HCT116 (cell line): ENCODE results near the gene KIAA1755. TPM values are rescaled to one million over a fixed set of nuclear protein-coding genes. Genes with fewer than 3 reads are reported as not detected.

Experiments
- ATAC-seq: fragments of 200-7000 bp; cut with Tn5 transposase; 2 replicates; pipeline ENCODE4 v1.9.1; 2020; ENCODE audit warnings: mild to moderate bottlenecking, moderate library complexity
- BruUV-seq: library from RNA; stranded (reverse); fragments of 400-500 nt; replicated peaks from 2 replicates; lab custom pipeline; 2021; lab: Mats Ljungman, UMichigan
- CTCF ChIA-PET: fragments of 300-600 bp; sonication (Branson Sonifier 250); formaldehyde crosslinking; loops from one replicate; lab custom pipeline; 2021; ENCODE audit warnings: antibody characterized with exemption; lab: Charles Lee
- POLR2A ChIA-PET: fragments of 300-600, 350-600 bp; sonication (Branson Sonifier 250); formaldehyde crosslinking; loops from one replicate; lab custom pipeline; 2021; ENCODE audit warnings: antibody characterized with exemption; lab: Charles Lee
- RAD21 ChIA-PET, 2 experiments: fragments of 300-600 bp; sonication (Branson Sonifier 250); formaldehyde crosslinking; loops; one replicate each; lab custom pipeline; 2023; ENCODE audit warnings: low total read pairs in 2 of 2; ENCODE audit not compliant: uncharacterized antibody in 2 of 2, unreplicated experiment in 2 of 2, low non-redundant PET in 1 of 2; lab: Charles Lee
- DNase-seq: peaks from one replicate; pipeline ENCODE4 v3.0.0-alpha.2; 2010; ENCODE audit warnings: low read depth, low spot score
- H2AFZ ChIP-seq: fragments of 200-600 bp; shearing (Covaris generic), sonication (generic); 2 replicates; pipeline ENCODE4 v1.6.1; 2017; ENCODE audit warnings: low read depth, mixed run types, mixed read lengths, antibody characterized with exemption, low read length; ENCODE audit not compliant: poor library complexity, severe bottlenecking
- H3K27ac ChIP-seq: 2 replicates; pipeline ENCODE4 v1.5.1; 2012; ENCODE audit warnings: low read depth, low read length
- H3K27me3 ChIP-seq: fragments of 200-600 bp; sonication (generic); 2 replicates; pipeline ENCODE4 v1.6.1; 2016; ENCODE audit warnings: mixed run types, low read length, mixed read lengths; ENCODE audit not compliant: insufficient read depth
- H3K36me3 ChIP-seq, 2 experiments: fragments of 200-500 bp in 1 of 2; fragments of 200-600 bp in 1 of 2; sonication (Bioruptor generic) in 1 of 2; sonication (generic) in 1 of 2; 2 replicates each; pipeline versions ENCODE4 v1.5.1 to v1.6.1; 2014 to 2016; ENCODE audit warnings: low read length in 2 of 2, inconsistent platforms in 1 of 2, mixed read lengths in 1 of 2, mixed run types in 1 of 2; ENCODE audit not compliant: insufficient read depth in 2 of 2, control insufficient read depth in 1 of 2
- H3K4me1 ChIP-seq, 2 experiments: fragments of 200-600 bp in 1 of 2; sonication (generic) in 1 of 2; 2 replicates each; pipeline versions ENCODE4 v1.5.1 to v1.6.1; 2012 to 2017; ENCODE audit warnings: low read length in 2 of 2, inconsistent platforms in 1 of 2, mild to moderate bottlenecking in 1 of 2, mixed read lengths in 1 of 2, mixed run types in 1 of 2, moderate library complexity in 1 of 2; ENCODE audit not compliant: insufficient read depth in 2 of 2, control insufficient read depth in 1 of 2
- H3K4me2 ChIP-seq: fragments of 200-600 bp; sonication (generic); 2 replicates; pipeline ENCODE4 v1.6.1; 2017; ENCODE audit warnings: mixed run types, low read length, mixed read lengths
- H3K4me3 ChIP-seq, 2 experiments: fragments of 200-600 bp in 1 of 2; sonication (generic) in 1 of 2; replicated peaks in 1 of 2; 2 replicates each; pipeline ENCODE4 v1.5.1; 2011 to 2016; ENCODE audit warnings: low read length in 2 of 2, control low read depth in 1 of 2, low read depth in 1 of 2, mild to moderate bottlenecking in 1 of 2, mixed read lengths in 1 of 2, mixed run types in 1 of 2
- H3K79me2 ChIP-seq: fragments of 200-600 bp; sonication (generic); 2 replicates; pipeline ENCODE4 v1.6.1; 2017; ENCODE audit warnings: mild to moderate bottlenecking, mixed run types, low read length, moderate library complexity, mixed read lengths; ENCODE audit not compliant: insufficient read depth
- H3K9ac ChIP-seq: fragments of 200-600 bp; sonication (generic); 2 replicates; pipeline ENCODE4 v1.6.1; 2016; ENCODE audit warnings: low read length, mixed read lengths
- H3K9me2 ChIP-seq: fragments of 200-600 bp; sonication (generic), shearing (Covaris generic); 2 replicates; pipeline ENCODE4 v1.6.1; 2017; ENCODE audit warnings: mixed run types, mild to moderate bottlenecking, moderate library complexity; ENCODE audit not compliant: insufficient read depth
- H3K9me3 ChIP-seq, 2 experiments: fragments of 200-500 bp in 1 of 2; fragments of 200-600 bp in 1 of 2; sonication (Bioruptor generic) in 1 of 2; sonication (generic) in 1 of 2; 2 replicates each; pipeline ENCODE4 v1.6.1; 2014 to 2017; ENCODE audit warnings: low read length in 2 of 2, mixed read lengths in 2 of 2, inconsistent platforms in 1 of 2, low read depth in 1 of 2, mild to moderate bottlenecking in 1 of 2, mixed run types in 1 of 2, moderate library complexity in 1 of 2; ENCODE audit not compliant: control insufficient read depth in 1 of 2, insufficient read depth in 1 of 2
- H4K20me1 ChIP-seq: fragments of 200-600 bp; sonication (generic), shearing (Covaris generic); 2 replicates; pipeline ENCODE4 v1.6.1; 2017; ENCODE audit warnings: mixed run types, mild to moderate bottlenecking, moderate library complexity; ENCODE audit not compliant: insufficient read depth
- CEBPB ChIP-seq: IDR thresholded peaks from 2 replicates; pipeline ENCODE4 v1.6.1; 2012; ENCODE audit warnings: low read depth
- ELF1 ChIP-seq: IDR thresholded peaks from 2 replicates; pipeline ENCODE4 v1.6.1; 2012; ENCODE audit warnings: low read depth, borderline replicate concordance
- FOSL1 ChIP-seq: IDR thresholded peaks from 2 replicates; pipeline ENCODE4 v1.6.1; 2012; ENCODE audit warnings: low read depth
- JUND ChIP-seq: IDR thresholded peaks from 2 replicates; pipeline ENCODE4 v1.6.1; 2012
- POLR2A ChIP-seq: IDR thresholded peaks from 2 replicates; pipeline ENCODE4 v1.7.0; 2011; ENCODE audit warnings: borderline replicate concordance; ENCODE audit not compliant: insufficient read depth, insufficient read length; ENCODE audit errors: extremely low read depth
- RAD21 ChIP-seq: IDR thresholded peaks from 2 replicates; pipeline ENCODE4 v1.6.1; 2012; ENCODE audit warnings: low read depth, mild to moderate bottlenecking
- SIN3A ChIP-seq: IDR thresholded peaks from 2 replicates; pipeline ENCODE4 v1.6.1; 2012; ENCODE audit warnings: low read depth
- SP1 ChIP-seq: IDR thresholded peaks from 2 replicates; pipeline ENCODE4 v1.6.1; 2012; ENCODE audit warnings: low read depth
- ZNF274 ChIP-seq: fragments of 200-500 bp; sonication (Bioruptor generic); IDR thresholded peaks from 2 replicates; pipeline ENCODE4 v1.6.1; 2014; ENCODE audit warnings: mild to moderate bottlenecking, low read depth, low read length, inconsistent platforms
- intact Hi-C: fragments of 100-400 bp; cut with micrococcal nuclease; formaldehyde crosslinking; loops from 2 replicates; pipeline ENCODE4 v1.10.0; 2022
- total RNA-seq: library from RNA; stranded (reverse); gene quantifications from one replicate; pipeline ENCODE4 v1.2.1, GENCODE V29; 2021; ENCODE audit not compliant: unreplicated experiment
- TF ChIP-seq, protein P1 (sequence below): IDR thresholded peaks from 2 replicates; pipeline ENCODE4 v1.6.1; 2012; ENCODE audit warnings: low read depth
- TF ChIP-seq, protein P2 (sequence below): IDR thresholded peaks from 2 replicates; pipeline ENCODE4 v1.6.1; 2012

KIAA1755 gene
- total RNA-seq, 1 experiment from 2014 or later: not detected

DNA sequence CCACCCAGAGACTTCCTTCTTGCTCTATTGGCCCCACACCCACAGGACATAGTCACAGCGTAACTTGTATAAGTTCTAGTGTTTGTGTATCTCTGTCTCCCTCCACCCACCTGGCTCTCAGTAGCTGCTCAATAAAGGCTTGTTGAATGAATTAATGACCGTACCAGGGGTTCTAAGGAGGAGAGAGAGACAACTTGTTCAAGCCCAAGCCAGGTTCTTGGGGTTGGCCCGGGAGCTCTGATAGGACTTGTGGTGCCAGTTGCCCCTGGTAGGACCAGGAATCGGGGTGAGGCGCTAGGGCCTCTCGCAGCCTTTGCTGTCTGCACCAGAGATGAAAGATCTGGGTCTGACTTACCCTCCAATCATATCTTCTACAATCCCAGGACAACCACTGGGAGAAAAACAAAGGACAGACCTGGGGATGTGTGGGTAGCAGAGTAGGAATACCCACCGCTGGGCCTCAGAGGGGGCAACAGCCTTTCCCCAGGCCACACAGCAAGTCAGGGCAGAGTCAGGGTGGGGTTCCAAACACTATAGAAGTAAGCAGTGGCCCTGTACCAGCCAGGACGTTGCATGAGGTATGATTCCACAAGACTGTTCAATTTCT lies 90.2 kb downstream of the KIAA1755 start:
- Histone ChIP-seq H2AFZ (no peak overlapping the region), H3K79me2 (no peaks in the 10 kb centered on the region), H3K9ac (no peak overlapping the region), H3K27ac (no peak overlapping the region), H3K36me3 (no peaks in the 10 kb centered on the region), H3K4me1 (peaks cover 23 to 45% of the 10 kb centered on the region in 2 experiments; a peak in 3 of 4 replicates), H3K4me3 (no peak overlapping the region), H4K20me1 (no peaks in the 10 kb centered on the region), H3K9me3 (no peaks in the 10 kb centered on the region), H3K27me3 (no peaks in the 10 kb centered on the region), H3K4me2 (no peak overlapping the region), H3K9me2 (no peaks in the 10 kb centered on the region)
- no peak for ATAC-seq
- POLR2A ChIA-PET: no interaction called here
- intact Hi-C loops: no loop called here
- TF ChIP-seq, protein P1, sequence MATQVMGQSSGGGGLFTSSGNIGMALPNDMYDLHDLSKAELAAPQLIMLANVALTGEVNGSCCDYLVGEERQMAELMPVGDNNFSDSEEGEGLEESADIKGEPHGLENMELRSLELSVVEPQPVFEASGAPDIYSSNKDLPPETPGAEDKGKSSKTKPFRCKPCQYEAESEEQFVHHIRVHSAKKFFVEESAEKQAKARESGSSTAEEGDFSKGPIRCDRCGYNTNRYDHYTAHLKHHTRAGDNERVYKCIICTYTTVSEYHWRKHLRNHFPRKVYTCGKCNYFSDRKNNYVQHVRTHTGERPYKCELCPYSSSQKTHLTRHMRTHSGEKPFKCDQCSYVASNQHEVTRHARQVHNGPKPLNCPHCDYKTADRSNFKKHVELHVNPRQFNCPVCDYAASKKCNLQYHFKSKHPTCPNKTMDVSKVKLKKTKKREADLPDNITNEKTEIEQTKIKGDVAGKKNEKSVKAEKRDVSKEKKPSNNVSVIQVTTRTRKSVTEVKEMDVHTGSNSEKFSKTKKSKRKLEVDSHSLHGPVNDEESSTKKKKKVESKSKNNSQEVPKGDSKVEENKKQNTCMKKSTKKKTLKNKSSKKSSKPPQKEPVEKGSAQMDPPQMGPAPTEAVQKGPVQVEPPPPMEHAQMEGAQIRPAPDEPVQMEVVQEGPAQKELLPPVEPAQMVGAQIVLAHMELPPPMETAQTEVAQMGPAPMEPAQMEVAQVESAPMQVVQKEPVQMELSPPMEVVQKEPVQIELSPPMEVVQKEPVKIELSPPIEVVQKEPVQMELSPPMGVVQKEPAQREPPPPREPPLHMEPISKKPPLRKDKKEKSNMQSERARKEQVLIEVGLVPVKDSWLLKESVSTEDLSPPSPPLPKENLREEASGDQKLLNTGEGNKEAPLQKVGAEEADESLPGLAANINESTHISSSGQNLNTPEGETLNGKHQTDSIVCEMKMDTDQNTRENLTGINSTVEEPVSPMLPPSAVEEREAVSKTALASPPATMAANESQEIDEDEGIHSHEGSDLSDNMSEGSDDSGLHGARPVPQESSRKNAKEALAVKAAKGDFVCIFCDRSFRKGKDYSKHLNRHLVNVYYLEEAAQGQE: no peak
- TF ChIP-seq FOSL1: no peak
- CTCF ChIA-PET: no interaction called here
- DNase-seq: no peak
- RAD21 ChIA-PET: no interaction called here
- BruUV-seq: no TSS peak

DNA sequence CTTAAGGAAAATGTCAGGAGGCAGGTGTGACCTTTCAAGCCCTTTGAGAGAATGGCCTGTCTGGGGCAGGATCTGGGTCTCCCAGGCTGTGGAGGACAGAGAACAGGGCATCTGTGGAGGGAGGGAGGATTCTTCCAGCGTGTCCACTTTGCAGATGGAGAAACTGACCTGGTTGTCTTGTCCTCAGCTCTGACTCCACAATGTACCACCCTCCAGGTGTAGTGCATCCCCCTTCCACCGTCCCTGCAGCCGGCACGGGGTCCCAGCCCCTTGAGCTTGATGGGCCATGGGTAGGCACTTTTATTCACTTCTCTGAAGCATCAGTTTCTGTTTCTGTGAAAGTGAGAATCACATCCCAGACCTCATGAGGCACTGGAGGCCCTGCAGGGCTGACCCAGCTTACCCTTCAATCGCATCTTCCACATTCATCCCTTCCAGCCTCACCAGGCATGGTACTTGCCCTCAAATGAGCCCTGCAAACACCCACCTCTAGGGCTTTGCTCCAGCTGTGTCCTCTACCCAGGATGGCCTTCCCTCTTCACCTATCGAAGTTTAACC lies 90.8 kb downstream of the KIAA1755 start:
- H3K9ac ChIP-seq: no peak overlapping the region
- ChIA-PET RAD21 (no interaction called here), POLR2A (no interaction called here), CTCF (no interaction called here)
- H3K27me3 ChIP-seq: no peaks in the 10 kb centered on the region
- H3K9me2 ChIP-seq: no peaks in the 10 kb centered on the region
- no peak overlapping the region for H3K27ac ChIP-seq
- BruUV-seq: no TSS peak
- H3K4me1 ChIP-seq: peaks cover 23 to 49% of the 10 kb centered on the region in 2 experiments; a peak in 3 of 4 replicates
- DNase-seq (no peak), ATAC-seq (no peak)
- no peaks in the 10 kb centered on the region for H3K9me3 ChIP-seq
- no peaks in the 10 kb centered on the region for H3K79me2 ChIP-seq
- intact Hi-C loops: loop anchor here (10.0 kb wide), 1 partner anchor 605 kb away; no protein-coding TSS in a partner anchor
- H3K4me2 ChIP-seq: no peak overlapping the region
- H3K4me3 ChIP-seq: no peak overlapping the region
- no peak overlapping the region for H2AFZ ChIP-seq
- TF ChIP-seq, protein P2, sequence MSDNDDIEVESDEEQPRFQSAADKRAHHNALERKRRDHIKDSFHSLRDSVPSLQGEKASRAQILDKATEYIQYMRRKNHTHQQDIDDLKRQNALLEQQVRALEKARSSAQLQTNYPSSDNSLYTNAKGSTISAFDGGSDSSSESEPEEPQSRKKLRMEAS: no peak
- TF ChIP-seq RAD21: no peak
- no peak for TF ChIP-seq ELF1
- no peak for TF ChIP-seq CEBPB
- TF ChIP-seq SP1: no peak
- TF ChIP-seq SIN3A: no peak
- no peak for TF ChIP-seq JUND
- TF ChIP-seq ZNF274: no peak
- TF ChIP-seq POLR2A: no peak
- no peaks in the 10 kb centered on the region for H3K36me3 ChIP-seq
- H4K20me1 ChIP-seq: no peaks in the 10 kb centered on the region
